Measurements from ENCODE around the gene GOLIM4.

DNA sequence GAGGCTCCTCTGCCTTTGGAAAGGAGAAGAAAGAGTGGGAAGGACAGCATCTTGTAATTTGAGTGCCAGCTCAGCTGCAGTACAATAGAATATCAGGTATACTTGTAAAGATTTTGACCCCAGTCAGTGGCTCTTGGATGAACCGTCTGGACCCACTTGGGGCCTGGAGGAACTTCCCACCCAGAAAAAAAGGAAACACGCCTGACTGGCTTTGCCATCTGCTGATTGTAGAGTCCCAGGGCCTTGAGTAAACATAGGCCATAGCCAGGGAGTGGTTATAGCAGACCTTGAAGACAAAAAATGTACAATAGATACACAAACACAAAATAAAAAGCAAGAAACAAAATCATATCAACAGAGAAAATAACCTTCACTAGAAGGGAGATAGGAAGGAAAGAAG lies 112.1 kb downstream of the GOLIM4 start:
- TF ChIP-seq YY1 (IDR thresholded peaks at IDR 0.05; ENCODE audit: insufficient read depth, insufficient read length), result no peak
- TF ChIP-seq ZNF274 (IDR thresholded peaks at IDR 0.05; ENCODE audit: low read depth, low read length), result no peak

Data from NT2/D1 (cell line).